Measurements from ENCODE around the gene LY86.

DNA sequence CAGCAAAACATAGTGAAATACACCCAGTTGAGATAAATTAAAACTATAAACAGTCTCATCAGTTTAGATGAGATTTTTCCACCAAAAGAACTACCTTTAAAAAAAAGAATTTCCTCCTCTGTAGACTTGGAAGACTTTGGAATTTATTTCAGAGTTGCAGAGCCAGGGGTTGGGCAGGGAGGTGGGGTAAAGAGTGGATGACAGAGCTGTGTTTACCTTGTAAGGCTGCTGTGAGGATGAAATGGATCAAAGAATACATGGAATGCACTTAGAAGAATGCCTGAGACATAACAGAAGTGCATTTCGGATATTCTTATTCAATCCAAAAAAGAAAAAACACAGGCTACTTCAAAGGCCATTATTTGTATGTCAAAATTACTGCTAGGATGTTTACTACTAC, 6.4 kb upstream of the LY86 start:
- no peak for TF ChIP-seq EZH2 (IDR thresholded peaks at IDR 0.05; ENCODE audit: low read length, missing control alignments)
- TF ChIP-seq, protein P1, sequence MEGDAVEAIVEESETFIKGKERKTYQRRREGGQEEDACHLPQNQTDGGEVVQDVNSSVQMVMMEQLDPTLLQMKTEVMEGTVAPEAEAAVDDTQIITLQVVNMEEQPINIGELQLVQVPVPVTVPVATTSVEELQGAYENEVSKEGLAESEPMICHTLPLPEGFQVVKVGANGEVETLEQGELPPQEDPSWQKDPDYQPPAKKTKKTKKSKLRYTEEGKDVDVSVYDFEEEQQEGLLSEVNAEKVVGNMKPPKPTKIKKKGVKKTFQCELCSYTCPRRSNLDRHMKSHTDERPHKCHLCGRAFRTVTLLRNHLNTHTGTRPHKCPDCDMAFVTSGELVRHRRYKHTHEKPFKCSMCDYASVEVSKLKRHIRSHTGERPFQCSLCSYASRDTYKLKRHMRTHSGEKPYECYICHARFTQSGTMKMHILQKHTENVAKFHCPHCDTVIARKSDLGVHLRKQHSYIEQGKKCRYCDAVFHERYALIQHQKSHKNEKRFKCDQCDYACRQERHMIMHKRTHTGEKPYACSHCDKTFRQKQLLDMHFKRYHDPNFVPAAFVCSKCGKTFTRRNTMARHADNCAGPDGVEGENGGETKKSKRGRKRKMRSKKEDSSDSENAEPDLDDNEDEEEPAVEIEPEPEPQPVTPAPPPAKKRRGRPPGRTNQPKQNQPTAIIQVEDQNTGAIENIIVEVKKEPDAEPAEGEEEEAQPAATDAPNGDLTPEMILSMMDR (conservative IDR thresholded peaks at IDR 0.05 in 1 of 2, IDR thresholded peaks at IDR 0.05 in 1 of 2; ENCODE audit: low read depth in 1 of 2, low read length in 2 of 2) = no peak
